H1 (cell line): ENCODE data around the gene SMG5. TPM values are rescaled to one million over a fixed set of nuclear protein-coding genes. Genes with fewer than 3 reads are reported as not detected.

Experiments used
- CHD7 ChIP-seq: fragments of 300-600 bp; sonication (generic); IDR thresholded peaks from 2 replicates; pipeline ENCODE4 v1.7.1; 2012; ENCODE audit warnings: low read length, moderate library complexity, mild to moderate bottlenecking, inconsistent platforms; ENCODE audit not compliant: insufficient replicate concordance
- KDM5A ChIP-seq: fragments of 200-600 bp; IDR thresholded peaks from 2 replicates; pipeline ENCODE4 v1.7.1; 2012; ENCODE audit warnings: mild to moderate bottlenecking, low read length, inconsistent platforms, mixed read lengths
- TEAD4 ChIP-seq: IDR thresholded peaks from 2 replicates; pipeline ENCODE4 v1.6.1; 2012; ENCODE audit warnings: low read depth, low read length, inconsistent platforms, mixed read lengths
- polyA plus RNA-seq, 7 experiments: library from polyadenylated mRNA; depleted of rRNA in 3 of 7; stranded (reverse) in 5 of 7; unstranded in 2 of 7; fragments of >200 nt in 5 of 7; fragments of 200-250 nt in 2 of 7; gene quantifications; 1 replicate in 5 of 7; 2 replicates in 1 of 7; 4 replicates in 1 of 7; pipeline versions ENCODE4 v1.2.1 to v1.2.3, GENCODE V29; 2011 to 2013; ENCODE audit warnings: missing spikeins in 2 of 7, mixed read lengths in 2 of 7
- total RNA-seq: library from RNA; stranded (reverse); fragmentation: NEBNext Ultra II Directional; extraction: Animal tissue kit (Norgen Biotek cat#: 25700); gene quantifications from 2 replicates; pipeline ENCODE4 v1.2.1, GENCODE V29; 2021

The SMG5 gene
- total and polyA plus RNA-seq, 2 of the 8 experiments (the other 6 are each of a cell fraction or from before 2014, with no cell fraction given): 32.7 to 98.0 TPM

GRCh38 chr1:156263288-156263655, 19.4 kb downstream of the SMG5 start (continued):
- no peak for TF ChIP-seq CHD7
- TF ChIP-seq TEAD4: no peak
- no peak for TF ChIP-seq KDM5A
- TF ChIP-seq, all 59 proteins: peak for 0
